Middle frontal gyrus (tissue), 1 donor: ENCODE data around the gene VPS35L.
"Not testable (repeated sequence)": the region's sequence is repeated elsewhere in the genome, so short reads cannot be mapped to it uniquely, and the experiment has no call there.

Source experiments
- DNase-seq: peaks from one replicate; pipeline ENCODE4 v3.0.0-alpha.2; 2015; ENCODE audit warnings: low spot score; ENCODE audit errors: extremely low spot score

Gene VPS35L

DNA sequence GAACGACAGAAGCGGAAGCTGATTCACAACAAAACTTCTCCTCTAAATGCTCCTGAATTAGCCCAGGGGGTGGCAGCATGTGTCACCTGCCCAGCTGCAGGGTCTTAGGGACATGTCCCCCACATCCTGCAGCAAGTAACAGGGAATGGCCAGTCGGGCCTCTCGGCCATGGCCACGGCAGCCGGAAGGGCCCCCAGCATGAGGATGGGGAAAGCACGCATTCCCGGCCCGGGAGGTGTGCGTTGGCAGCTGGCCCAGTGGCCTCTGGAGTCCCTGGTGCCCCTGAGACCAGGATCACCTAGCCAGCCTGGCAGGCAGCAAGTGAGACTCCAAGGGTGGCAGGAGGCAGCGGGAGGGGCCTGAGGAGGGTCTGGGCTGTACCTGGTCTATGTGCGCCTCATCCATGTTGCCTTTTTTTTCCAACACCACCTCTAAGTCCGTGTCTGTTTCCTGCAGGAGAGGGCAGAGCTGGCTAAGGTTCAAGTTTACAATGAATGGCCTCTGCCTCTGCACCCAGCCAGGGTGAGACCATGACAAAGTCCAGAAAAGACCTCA lies 155.6 kb downstream of the VPS35L start:
- DNase-seq = no peak

DNA sequence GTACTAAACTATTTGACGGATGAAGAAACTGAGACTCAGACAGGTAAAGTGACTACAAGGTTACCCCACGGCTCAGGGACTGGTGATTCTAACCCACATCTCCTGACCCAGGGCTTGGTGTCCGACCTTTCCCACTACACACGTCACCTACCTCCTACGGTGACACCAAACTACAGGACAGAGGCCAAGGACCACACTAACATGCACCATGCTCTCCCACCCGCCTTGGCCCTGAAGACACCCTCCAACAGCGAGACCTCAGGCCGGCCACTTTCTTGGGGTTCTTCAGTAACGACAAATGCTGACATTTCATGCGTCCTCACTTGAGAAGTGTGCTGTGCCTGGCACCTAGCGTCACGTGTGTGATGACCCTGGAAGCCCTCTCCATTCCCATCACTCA lies 156.1 kb downstream of the VPS35L start:
- no peak for DNase-seq

DNA sequence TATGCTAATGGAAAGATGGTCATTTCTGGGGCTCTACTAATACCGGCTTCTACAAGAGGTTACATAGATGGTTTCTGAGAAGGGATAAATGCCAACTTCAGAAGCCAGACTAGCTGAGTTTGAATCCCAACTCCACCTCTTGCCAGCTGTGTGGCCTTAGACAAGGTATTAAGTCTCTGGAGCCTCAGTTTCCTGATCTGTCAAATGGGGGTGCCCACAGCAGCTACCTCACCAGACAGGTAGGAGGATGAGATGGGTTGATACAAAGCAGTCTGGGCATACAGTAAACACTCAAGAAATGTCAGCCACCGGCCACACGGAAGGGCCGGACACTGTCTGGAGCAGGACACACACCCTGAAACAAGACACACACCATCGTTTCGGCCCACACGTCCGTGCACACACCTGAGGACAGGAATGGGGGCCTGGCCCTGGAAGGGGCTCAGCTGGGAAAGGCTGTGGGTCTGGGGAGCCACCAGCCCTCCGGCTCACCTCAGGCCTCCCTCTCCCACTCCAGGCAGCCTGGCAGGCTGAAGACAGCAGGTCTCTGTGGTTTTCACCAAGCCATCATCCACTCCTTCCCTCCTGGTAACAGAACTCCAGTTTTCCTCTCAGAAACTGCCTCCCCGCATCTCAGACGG lies 157.0 kb downstream of the VPS35L start:
- DNase-seq = no peak

DNA sequence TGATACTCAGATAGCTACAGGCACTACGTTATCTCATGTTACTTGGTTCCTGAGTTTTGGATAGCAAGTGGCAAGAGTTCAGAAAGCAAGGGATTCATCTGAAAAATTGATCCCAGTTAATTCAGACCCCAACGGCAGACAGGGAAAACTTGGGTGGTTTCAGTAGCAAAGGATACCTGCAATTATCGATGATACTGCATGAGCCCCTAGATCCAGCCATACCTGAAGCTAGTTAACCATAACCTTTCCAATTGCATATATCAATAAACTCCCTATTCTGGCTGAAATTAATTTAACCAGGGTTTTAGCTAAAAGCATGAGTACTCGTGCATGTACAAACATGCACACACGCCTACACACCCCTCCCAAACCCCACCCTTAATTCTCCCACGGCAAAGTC lies 158.2 kb downstream of the VPS35L start:
- no peak for DNase-seq

DNA sequence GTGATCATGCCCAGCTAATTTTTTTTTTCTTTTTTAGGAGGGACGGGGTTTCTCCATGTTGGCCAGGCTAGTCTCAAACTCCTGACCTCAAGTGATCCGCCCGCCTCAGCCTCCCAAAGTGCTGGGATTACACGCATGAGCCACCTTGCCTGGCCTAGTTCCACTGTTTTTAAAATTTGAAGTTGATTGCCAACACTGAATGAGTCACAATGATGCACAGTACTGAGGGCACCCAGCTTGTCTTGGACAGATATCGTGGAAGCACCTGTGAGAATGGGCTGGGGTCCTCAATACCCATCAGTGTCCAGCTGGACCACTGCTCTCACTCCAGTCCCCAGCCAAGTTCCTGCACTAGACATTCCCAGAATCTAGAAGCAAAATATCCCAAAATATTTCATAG lies 160.1 kb downstream of the VPS35L start:
- DNase-seq = no peak

DNA sequence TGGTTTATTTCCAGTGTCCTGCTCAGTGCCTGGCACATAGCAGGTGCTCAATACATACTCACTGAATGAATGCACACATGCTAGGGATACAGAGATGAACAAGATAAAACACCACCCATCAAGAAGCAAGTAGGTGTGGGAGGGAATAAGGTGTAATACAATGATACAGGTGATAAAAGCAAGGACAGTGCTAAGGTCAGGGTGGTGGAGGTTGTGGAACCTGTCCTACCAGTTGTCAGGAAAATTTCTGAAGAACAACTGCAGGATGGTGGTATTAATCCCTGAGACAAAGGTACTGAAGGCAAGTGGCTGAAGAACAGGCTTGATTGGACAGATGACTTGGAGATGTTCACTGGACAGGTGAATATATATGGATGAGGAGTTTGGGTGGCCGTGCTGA lies 160.7 kb downstream of the VPS35L start:
- no peak for DNase-seq

DNA sequence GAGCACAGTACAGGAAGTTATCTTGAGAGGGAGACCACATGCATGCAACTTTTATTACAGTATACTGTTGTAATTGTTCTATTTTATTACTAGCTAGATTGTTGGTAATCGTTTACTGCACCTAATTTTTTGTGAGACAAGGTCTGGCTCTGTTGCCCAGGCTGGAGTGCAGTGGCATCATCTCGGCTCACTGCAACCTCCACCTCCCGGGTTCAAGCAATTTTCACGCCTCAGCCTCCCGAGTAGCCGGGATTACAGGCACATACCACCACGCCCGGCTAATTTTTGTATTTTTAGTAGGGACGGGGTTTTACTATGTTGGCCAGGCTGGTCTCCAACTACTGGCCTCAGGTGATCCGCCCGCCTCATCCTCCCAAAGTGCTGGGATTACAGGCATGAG lies 161.2 kb downstream of the VPS35L start:
- DNase-seq = not testable (repeated sequence)

DNA sequence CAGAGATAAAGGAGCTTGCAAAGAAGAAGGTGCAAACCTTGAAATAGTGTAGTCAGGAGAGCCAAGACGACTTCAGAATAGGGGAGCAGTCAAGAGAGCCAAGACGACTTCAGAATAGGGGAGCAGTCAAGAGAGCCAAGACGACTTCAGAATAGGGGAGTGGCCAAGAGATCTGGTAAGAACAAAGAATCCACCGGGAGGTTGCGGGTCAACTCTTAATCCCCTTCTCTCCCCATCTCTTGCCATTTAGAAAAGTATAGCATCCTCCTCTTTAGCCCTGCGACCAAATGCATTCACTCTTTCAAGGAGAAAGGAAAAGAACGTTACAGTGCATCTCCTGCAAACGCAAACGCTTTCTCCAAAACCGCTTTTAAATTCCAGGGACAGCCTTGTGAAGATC lies 161.8 kb downstream of the VPS35L start:
- no peak for DNase-seq

DNA sequence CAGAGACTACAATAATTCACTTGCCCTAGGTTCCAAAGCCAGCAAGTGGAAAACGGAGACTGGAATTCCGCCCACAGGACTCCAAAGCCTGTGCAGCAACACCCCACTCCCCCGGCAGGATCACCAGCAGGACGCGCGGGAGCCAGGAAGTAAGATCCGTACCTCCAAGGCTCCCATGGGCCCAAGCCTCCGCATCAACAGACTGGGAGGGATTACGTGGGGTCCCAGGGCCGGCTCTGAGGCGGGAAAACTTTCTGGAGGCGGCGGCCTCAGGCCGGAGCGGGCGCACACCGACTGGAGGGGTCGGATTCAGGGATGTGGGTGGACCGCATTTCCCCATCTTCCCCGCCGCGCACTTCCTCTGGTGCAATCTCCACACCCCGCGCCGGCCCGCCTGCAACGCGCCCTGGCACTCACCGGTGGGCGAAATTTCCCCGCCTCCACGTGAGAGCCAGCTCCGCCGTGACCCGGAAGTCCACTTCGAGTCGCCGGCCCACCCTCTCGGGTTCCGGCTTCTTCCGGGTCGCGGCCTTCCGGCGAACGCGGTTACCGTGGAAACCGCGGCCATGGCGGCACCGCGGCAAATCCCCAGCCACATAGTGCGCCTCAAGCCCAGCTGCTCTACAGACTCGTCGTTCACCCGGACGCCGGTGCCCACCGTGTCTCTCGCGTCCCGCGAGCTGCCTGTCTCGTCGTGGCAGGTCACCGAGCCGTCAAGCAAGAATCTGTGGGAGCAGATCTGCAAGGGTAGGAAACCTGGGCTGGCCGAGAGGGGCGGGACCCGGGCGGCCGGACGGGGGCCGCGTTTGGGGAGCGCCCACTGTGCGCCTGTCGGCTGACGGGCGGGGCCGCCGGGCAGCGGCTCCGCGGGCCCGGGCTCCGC lies 162.5 kb downstream of the VPS35L start, which contains the start of the genes IQCK and KNOP1:
TSS of gene IQCK (plus strand) at position 531 of the 883 bp plus-strand sequence. CDS start at position 567, 36 bp downstream.
TSS of gene KNOP1 (minus strand) at position 487 of the 883 bp plus-strand sequence. CDS start 3,192 bp downstream, outside the sequence.
- DNase-seq = peak; percentile 81

DNA sequence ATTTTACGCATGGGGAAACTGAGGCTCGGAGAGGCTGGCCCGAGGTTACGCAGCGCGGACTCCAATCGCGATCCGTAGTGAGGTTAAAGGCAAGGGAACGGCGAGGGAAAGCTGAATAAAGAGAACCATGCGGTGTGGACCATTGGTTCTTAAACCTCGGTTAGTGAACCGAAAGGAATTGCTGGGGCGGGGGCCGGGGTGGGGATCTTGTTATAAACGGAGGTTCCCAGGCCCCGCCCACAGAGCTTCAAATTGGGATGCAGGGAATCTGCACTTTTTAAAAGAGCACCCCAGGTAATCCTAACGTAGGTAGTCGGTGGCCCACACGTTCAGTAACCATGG lies 163.1 kb downstream of the VPS35L start:
- DNase-seq = no peak

DNA sequence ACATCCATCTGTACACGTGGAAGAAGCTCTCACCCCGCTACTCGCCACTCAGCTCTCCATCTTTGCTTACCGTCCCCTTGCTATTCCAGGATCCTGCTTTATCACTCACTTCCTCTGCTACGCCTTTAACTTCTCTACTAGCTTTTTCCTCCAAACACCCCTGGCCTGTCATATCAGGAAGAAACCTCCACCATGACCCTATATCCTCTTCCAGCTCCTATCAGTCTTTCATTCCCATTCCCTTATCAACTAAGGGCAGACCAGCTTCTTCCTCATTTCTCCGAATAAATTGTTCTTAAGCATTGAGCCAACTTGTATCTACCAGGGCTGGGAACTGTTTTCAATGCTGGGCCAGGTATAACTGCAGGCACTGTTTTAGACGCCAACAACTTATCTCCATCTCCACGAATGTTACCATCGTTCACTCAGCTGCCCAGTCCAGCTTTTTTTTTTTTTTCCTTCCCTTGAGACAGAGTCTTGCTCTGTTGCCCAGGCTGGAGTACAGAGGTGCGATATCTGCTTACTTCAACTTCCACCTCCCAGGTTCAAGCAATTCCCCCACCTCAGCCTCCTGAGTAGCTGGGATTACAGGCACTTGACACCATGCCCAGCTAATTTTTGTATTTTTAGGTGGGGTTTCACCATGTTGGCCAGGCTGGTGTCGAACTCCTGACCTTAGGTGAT lies 166.9 kb downstream of the VPS35L start:
- DNase-seq = no peak

DNA sequence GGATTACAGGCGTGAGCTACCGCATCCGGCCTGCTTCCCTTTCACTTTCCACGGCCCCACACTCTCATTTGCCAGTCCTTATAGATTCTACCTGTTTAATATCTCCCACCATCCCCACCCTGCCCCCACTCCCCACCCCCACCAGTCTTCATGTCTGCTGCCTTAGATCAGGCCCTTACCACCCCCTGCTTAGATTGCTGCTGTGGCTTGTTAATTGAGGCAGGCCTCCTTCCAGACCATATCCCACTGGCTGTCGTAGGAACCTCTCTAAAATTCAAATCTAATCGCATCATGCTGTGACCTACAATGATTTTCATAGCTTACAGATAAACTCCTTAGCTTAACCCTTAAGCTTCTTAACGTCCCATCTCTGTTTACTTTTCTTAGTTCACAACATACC lies 167.5 kb downstream of the VPS35L start:
- no peak for DNase-seq

DNA sequence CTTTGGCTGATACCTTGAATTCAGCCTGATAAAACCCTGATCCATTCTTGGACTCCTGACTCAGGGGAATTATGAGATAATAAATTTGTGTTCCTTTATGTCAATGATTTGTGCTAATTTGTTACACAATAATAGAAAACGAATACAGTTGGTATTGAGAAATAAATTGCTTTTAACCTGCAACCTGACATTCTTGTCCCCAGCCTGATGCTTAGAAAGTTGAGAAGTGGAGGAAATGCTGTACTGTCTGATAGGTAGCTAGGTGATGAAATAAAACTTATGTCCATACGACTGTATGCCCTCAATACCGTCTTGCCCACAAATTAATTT lies 173.1 kb downstream of the VPS35L start:
- no peak for DNase-seq

DNA sequence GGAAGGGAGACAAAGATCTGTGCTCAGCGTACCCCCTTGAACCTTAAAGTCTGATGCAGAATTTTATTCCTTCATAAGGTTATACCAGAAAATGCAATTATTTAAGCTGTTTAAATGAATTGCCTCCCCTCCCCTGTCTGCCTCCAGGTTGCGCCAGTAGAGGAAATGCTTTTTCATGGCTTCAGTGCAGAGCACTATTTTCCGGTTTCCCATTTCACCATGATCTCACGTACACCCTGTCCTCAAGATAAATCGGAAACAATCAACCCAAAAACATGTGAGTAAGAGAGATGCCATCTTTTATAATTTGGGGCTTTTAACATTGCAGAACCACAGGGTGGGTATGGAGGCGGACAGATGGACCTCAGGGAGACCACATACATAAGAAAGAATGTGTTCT lies 178.0 kb downstream of the VPS35L start:
- DNase-seq = no peak

DNA sequence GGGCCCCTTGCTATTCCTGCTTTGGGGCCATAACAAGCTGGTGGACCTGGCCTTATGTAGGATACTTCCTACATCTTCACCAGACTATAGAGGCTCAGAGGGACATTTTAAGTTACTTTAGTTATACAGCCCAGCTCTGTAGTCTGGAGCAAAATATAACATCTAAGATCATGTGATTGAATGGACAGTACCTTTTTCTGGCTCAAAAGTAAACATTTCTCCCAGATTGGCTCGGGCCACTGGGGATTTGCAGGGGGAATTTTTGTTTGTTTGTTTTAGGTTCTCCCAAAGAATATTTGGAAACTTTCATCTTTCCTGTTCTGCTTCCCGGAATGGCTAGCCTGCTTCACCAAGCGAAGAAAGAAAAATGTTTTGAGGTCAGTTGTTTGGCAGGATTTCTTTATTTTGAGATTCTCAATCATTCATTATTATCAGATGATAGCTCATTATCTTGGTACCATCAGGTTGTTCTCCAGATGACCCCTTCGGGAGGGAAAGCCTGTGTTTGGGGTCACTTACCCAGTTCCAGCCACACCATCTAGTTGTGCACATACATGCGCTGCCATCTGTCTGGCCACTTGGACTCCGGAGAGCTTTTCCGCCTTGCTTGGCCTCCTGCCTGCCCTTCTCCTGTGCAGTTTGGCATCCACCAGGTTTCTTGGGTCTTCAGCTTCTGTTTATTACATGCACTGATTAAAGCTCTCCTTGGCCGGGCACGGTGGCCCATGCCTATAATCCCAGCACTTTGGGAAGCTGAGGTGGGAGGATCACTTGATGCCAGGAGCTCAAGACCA lies 179.8 kb downstream of the VPS35L start:
- DNase-seq = no peak

DNA sequence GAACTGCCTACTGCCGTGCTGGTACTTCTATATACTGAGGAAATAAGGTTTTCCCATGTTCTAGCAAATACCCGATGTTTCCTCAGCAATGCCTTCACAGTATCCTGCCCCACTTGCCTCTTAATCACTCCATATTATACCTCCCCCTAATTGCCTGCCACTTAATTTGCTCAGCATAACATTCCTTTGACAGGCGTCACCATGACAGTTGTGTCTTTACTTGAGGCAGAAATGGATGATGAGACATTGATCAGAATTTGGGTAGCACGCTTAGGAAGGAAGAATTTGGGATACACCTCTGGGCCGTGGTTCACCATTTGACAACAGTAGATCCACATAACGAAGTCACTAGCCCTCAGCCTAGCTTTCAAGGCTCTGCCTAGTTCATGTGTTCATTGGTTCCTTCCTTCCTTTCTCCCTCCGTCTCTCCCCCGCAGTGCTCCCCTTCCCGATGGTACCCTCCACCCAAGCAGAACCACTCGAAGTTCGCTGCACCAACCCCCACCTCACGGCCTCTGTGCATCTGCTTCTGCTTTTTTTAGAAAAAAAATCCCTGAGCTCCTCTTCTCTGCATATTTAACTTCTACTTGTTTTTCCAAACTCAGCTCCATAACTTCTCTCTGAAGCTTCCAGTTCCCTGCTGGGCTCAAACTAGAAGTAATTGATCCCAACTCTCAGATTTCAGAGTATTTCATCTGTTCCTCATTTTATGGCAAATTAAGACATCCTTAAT lies 182.0 kb downstream of the VPS35L start:
- DNase-seq = no peak

DNA sequence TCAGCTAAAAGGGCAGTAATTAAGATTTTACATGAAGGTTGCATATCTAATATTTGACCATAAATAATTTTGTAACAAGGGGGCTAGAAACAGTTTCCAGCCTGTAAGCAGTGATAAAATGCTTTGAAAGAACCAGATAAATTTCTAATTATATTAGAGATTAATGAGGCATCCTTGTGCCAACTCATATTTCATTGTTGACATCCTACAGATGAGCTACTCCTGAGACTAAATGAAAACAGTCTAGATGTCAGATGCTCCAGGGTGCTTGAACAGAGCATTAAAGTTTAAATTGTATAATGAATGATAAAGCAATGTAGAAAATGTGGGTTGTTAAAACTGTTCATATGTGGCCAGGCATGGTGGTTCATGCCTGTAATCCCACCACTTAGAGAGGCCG lies 185.9 kb downstream of the VPS35L start:
- no peak for DNase-seq

DNA sequence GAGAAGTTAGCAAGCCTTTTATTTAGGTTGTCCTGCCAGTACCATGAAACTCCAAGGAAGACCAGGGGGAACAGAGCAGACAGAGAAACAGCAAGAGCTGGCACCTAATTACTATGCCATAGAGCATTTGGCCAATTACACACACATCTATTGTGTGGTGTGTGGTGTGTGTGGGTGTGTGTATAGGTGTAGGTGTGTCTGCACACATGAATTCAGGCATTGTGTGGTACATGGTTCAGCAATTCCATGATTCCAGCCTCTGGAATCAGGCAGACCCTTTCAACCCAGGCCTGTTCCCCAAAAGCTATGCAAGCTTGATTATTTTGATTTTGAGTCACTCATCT lies 188.3 kb downstream of the VPS35L start:
- DNase-seq = no peak

DNA sequence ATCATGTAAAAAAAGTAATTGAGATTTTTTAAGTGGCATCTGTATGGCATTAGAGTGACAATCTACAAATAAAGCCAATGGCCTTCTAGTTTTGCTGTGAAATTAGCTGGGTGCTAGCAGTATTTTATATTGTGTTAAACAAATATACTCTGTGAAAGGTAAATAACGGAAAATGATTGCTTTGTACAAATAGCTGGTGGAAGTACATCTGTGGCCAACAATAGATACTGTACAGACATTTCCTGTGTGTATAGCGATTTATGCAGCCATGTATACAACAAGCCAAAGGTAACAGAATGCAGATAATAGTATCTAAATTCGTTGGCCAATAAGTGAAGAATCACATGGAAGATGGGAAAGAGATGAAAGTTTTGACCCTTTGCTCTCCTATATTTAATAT lies 189.2 kb downstream of the VPS35L start:
- DNase-seq = no peak

DNA sequence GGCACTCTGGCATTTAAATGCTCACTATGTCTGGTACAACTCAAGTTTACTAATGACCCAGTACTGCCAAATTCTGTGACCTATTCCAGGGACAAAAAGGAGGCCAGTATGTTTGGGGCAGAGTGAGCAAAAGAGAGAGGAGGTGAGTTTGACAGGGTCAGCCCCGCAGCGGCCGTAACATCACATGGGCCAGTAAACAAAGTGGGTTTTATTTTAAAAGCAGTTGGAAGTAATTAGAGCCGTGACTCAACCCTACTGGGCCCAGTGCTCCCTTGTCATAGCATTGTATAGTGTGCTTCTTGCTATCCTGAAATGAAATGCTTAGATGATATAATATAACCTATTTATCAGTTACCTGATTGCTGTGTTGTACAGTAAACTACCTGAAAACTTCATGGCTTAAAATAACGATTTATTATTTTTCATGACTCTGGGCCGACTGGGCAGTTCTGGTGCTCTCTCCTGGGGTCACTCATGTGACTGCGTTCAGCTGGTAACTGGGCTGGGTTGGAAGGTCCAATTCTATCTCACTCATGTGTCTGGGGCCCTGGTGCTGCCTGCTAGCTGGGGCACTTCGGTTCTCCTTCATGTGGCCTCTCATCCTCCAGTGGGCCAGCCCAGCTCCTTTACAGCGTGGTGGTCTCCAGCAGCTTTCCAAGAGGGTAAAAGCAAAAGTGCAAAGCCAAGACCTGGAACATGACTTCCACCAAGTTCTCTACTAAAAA lies 189.9 kb downstream of the VPS35L start:
- DNase-seq = no peak
